GM21825 (cell line): ENCODE results near the gene DMAC2L.

Experiments
- ATAC-seq: cut with Tn5 transposase; IDR thresholded peaks from one replicate; pipeline ENCODE4 v1.9.1; 2021; ENCODE audit warnings: mild to moderate bottlenecking, moderate library complexity; ENCODE audit not compliant: unreplicated experiment

DMAC2L gene

GRCh38 chr14:50321009-50321660 lies 9.0 kb downstream of the DMAC2L start:
- ATAC-seq = peak; percentile 87

- ATAC-seq = no peak
Measured at GRCh38 chr14:50331596-50331995, 19.5 kb downstream of the DMAC2L start.

- no peak for ATAC-seq
Measured at GRCh38 chr14:50333014-50333509, 20.9 kb downstream of the DMAC2L start.

GRCh38 chr14:50334211-50334610 lies 22.1 kb downstream of the DMAC2L start:
- ATAC-seq = no peak

- no peak for ATAC-seq
Measured at GRCh38 chr14:50335389-50335788, 23.3 kb downstream of the DMAC2L start.

GRCh38 chr14:50335989-50336824 lies 24.1 kb downstream of the DMAC2L start:
- no peak for ATAC-seq

GRCh38 chr14:50338587-50338986 lies 26.5 kb downstream of the DMAC2L start:
- ATAC-seq = no peak

- no peak for ATAC-seq
Measured at GRCh38 chr14:50339178-50339804, 27.2 kb downstream of the DMAC2L start.

- ATAC-seq = no peak
Measured at GRCh38 chr14:50340045-50340444, 27.9 kb downstream of the DMAC2L start.

- no peak for ATAC-seq
Measured at GRCh38 chr14:50340963-50341362, 28.8 kb downstream of the DMAC2L start.

- ATAC-seq = peak; percentile 54
Measured at GRCh38 chr14:50342221-50343078, 30.3 kb downstream of the DMAC2L start.

GRCh38 chr14:50343434-50343833 lies 31.3 kb downstream of the DMAC2L start:
- ATAC-seq = no peak

GRCh38 chr14:50344116-50344775 lies 32.1 kb downstream of the DMAC2L start:
- peak; percentile 83 for ATAC-seq

GRCh38 chr14:50344876-50345563 lies 32.9 kb downstream of the DMAC2L start:
- ATAC-seq = no peak

- no peak for ATAC-seq
Measured at GRCh38 chr14:50345846-50346422, 33.8 kb downstream of the DMAC2L start.

- no peak for ATAC-seq
Measured at GRCh38 chr14:50347521-50347920, 35.4 kb downstream of the DMAC2L start.

GRCh38 chr14:50348933-50349332 lies 36.8 kb downstream of the DMAC2L start:
- no peak for ATAC-seq

GRCh38 chr14:50350975-50351374 lies 38.9 kb downstream of the DMAC2L start:
- ATAC-seq = no peak

GRCh38 chr14:50352584-50352983 lies 40.5 kb downstream of the DMAC2L start:
- no peak for ATAC-seq
